ENCODE data around the gene DGKQ.

GRCh38 chr4:973431-974397 is at the start of gene DGKQ:
- no peak for TF ChIP-seq CTCF (IDR thresholded peaks at IDR 0.05)
- no peak for TF ChIP-seq SIN3A (IDR thresholded peaks at IDR 0.05; ENCODE audit: borderline replicate concordance, insufficient read depth, low read depth, low read length)
- TF ChIP-seq, protein P1, sequence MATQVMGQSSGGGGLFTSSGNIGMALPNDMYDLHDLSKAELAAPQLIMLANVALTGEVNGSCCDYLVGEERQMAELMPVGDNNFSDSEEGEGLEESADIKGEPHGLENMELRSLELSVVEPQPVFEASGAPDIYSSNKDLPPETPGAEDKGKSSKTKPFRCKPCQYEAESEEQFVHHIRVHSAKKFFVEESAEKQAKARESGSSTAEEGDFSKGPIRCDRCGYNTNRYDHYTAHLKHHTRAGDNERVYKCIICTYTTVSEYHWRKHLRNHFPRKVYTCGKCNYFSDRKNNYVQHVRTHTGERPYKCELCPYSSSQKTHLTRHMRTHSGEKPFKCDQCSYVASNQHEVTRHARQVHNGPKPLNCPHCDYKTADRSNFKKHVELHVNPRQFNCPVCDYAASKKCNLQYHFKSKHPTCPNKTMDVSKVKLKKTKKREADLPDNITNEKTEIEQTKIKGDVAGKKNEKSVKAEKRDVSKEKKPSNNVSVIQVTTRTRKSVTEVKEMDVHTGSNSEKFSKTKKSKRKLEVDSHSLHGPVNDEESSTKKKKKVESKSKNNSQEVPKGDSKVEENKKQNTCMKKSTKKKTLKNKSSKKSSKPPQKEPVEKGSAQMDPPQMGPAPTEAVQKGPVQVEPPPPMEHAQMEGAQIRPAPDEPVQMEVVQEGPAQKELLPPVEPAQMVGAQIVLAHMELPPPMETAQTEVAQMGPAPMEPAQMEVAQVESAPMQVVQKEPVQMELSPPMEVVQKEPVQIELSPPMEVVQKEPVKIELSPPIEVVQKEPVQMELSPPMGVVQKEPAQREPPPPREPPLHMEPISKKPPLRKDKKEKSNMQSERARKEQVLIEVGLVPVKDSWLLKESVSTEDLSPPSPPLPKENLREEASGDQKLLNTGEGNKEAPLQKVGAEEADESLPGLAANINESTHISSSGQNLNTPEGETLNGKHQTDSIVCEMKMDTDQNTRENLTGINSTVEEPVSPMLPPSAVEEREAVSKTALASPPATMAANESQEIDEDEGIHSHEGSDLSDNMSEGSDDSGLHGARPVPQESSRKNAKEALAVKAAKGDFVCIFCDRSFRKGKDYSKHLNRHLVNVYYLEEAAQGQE (IDR thresholded peaks at IDR 0.05; ENCODE audit: insufficient read depth in 1 of 2, low read depth in 2 of 2, low read length in 1 of 2), result no peak
- TF ChIP-seq POLR2AphosphoS5 (IDR thresholded peaks at IDR 0.05; ENCODE audit: low read depth, low read length), result no peak
- TF ChIP-seq TCF7L2 (IDR thresholded peaks at IDR 0.05; ENCODE audit: low read depth, low read length), result no peak
